Fibroblast of the aortic adventitia (primary cell): ENCODE results near the gene ADH1B. TPM values are rescaled to one million over a fixed set of nuclear protein-coding genes. Genes with fewer than 3 reads are reported as not detected.
"Not testable (repeated sequence)": the region's sequence is repeated elsewhere in the genome, so short reads cannot be mapped to it uniquely, and the experiment has no call there.

Experiments used
- DNase-seq: peaks from one replicate; pipeline ENCODE4 v3.0.0-alpha.2; 2010; ENCODE audit warnings: low read depth
- H3K4me3 ChIP-seq: 2 replicates; pipeline ENCODE4 v1.5.1; 2011; ENCODE audit warnings: low read depth, mild to moderate bottlenecking, control low read depth, low read length, moderate library complexity
- CTCF ChIP-seq: IDR thresholded peaks from 2 replicates; pipeline ENCODE4 v1.5.1; 2011; ENCODE audit warnings: mild to moderate bottlenecking, low read length, control low read depth, inconsistent platforms; ENCODE audit not compliant: insufficient read depth
- total RNA-seq: library from RNA; depleted of rRNA; stranded (reverse); fragments of >200 nt; gene quantifications from 2 replicates; pipeline ENCODE4 v1.2.3, GENCODE V29; 2012; ENCODE audit warnings: low replicate concordance

ADH1B gene
- 535 and 1,346 TPM in 2 replicates for total RNA-seq

GRCh38 chr4:99321241-99322191 is at the start of gene ADH1B:
Gene ADH1B (minus strand): TSS chr4:99321401. CDS start chr4:99321331, 70 bp downstream.
- peak within 1 kb of the TSS; percentile 66 for H3K4me3 ChIP-seq
- DNase-seq = peak; percentile 79
- no peak for TF ChIP-seq CTCF

GRCh38 chr4:99367817-99368216 is 46.6 kb upstream of the ADH1B start:
- H3K4me3 ChIP-seq, DNase-seq: not testable (repeated sequence)

- TF ChIP-seq CTCF = no peak
- no peak for DNase-seq
These were observed 45.3 kb upstream of the ADH1B start for GRCh38 chr4:99366491-99366890.

GRCh38 chr4:99362768-99363167 is 41.6 kb upstream of the ADH1B start:
- TF ChIP-seq CTCF = no peak
- DNase-seq = no peak
- no peak overlapping the region for H3K4me3 ChIP-seq

More at GRCh38 chr4:99366491-99366890, 45.3 kb upstream of the ADH1B start:
- no peak overlapping the region for H3K4me3 ChIP-seq

GRCh38 chr4:99361899-99362275 is 40.7 kb upstream of the ADH1B start:
- no peak overlapping the region for H3K4me3 ChIP-seq
- DNase-seq = no peak
- no peak for TF ChIP-seq CTCF

GRCh38 chr4:99361268-99361898 is 40.2 kb upstream of the ADH1B start:
- no peak overlapping the region for H3K4me3 ChIP-seq
- DNase-seq = no peak
- TF ChIP-seq CTCF = no peak
